GM23338 (cell line): Measurements from ENCODE around the gene AIG1. TPM values are rescaled to one million over a fixed set of nuclear protein-coding genes. Genes with fewer than 3 reads are reported as not detected.

Source experiments
- ATAC-seq: fragments of 200-7000 bp; cut with Tn5 transposase; 3 replicates; pipeline ENCODE4 v1.9.1; 2020
- DNase-seq: peaks from one replicate; pipeline ENCODE4 v3.0.0-alpha.2; 2015; ENCODE audit warnings: low spot score
- H2AFZ ChIP-seq: fragments of 200-600 bp; sonication (generic); 2 replicates; pipeline ENCODE4 v1.8.0; 2016; ENCODE audit warnings: antibody characterized with exemption, mild to moderate bottlenecking, moderate library complexity
- H3F3A ChIP-seq: fragments of 200-600 bp; sonication (generic); replicated peaks from 2 replicates; pipeline ENCODE4 v1.8.0; 2017; ENCODE audit warnings: antibody characterized with exemption, mixed run types, low read depth
- H3K27ac ChIP-seq: fragments of 200-600 bp; sonication (generic); 2 replicates; pipeline ENCODE4 v1.6.1; 2016; ENCODE audit warnings: low read depth
- H3K27me3 ChIP-seq: fragments of 200-600 bp; sonication (generic); 2 replicates; pipeline ENCODE4 v1.8.0; 2016; ENCODE audit warnings: mild to moderate bottlenecking, mixed run types, moderate library complexity; ENCODE audit not compliant: insufficient read depth
- H3K36me3 ChIP-seq: fragments of 200-600 bp; sonication (generic); 2 replicates; pipeline ENCODE4 v1.8.0; 2016; ENCODE audit warnings: mild to moderate bottlenecking; ENCODE audit not compliant: insufficient read depth
- H3K4me1 ChIP-seq: fragments of 200-600 bp; sonication (generic); 2 replicates; pipeline ENCODE4 v1.8.0; 2016; ENCODE audit warnings: mild to moderate bottlenecking, moderate library complexity; ENCODE audit not compliant: insufficient read depth
- H3K4me2 ChIP-seq: fragments of 200-600 bp; sonication (generic); 2 replicates; pipeline ENCODE4 v1.7.1; 2017; ENCODE audit warnings: mixed run types
- H3K4me3 ChIP-seq: fragments of 200-600 bp; sonication (generic); 2 replicates; pipeline ENCODE4 v1.6.1; 2016; ENCODE audit warnings: mixed run types
- H3K79me2 ChIP-seq: fragments of 200-600 bp; sonication (generic); replicated peaks from 2 replicates; pipeline ENCODE4 v1.8.0; 2017; ENCODE audit warnings: mild to moderate bottlenecking; ENCODE audit not compliant: insufficient read depth
- H3K9me2 ChIP-seq: fragments of 200-600 bp; sonication (generic); 2 replicates; pipeline ENCODE4 v1.8.0; 2017; ENCODE audit not compliant: insufficient read depth
- H4K20me1 ChIP-seq: fragments of 200-600 bp; sonication (generic); replicated peaks from 2 replicates; pipeline ENCODE4 v1.8.0; 2017; ENCODE audit warnings: mild to moderate bottlenecking; ENCODE audit not compliant: insufficient read depth
- H3K27ac Mint-ChIP-seq: 2 replicates; pipeline ENCODE4 v1.8.0; 2020; ENCODE audit warnings: inconsistent platforms, mild to moderate bottlenecking, moderate library complexity, mixed read lengths
- H3K27me3 Mint-ChIP-seq: 3 replicates; pipeline ENCODE4 v1.8.0; 2022; ENCODE audit warnings: low read depth, mild to moderate bottlenecking, moderate library complexity, mixed read lengths, inconsistent platforms; ENCODE audit not compliant: insufficient read depth, poor library complexity
- H3K36me3 Mint-ChIP-seq: 3 replicates; pipeline ENCODE4 v1.8.0; 2021; ENCODE audit warnings: low read depth, mild to moderate bottlenecking, inconsistent platforms, moderate library complexity, mixed read lengths
- H3K4me1 Mint-ChIP-seq: 3 replicates; pipeline ENCODE4 v1.8.0; 2020; ENCODE audit warnings: mild to moderate bottlenecking, inconsistent platforms, mixed read lengths
- H3K4me3 Mint-ChIP-seq: 3 replicates; pipeline ENCODE4 v1.8.0; 2021; ENCODE audit warnings: moderate library complexity, mild to moderate bottlenecking, inconsistent platforms, mixed read lengths
- H3K9me3 Mint-ChIP-seq: 3 replicates; pipeline ENCODE4 v1.8.0; 2020; ENCODE audit warnings: moderate library complexity, mild to moderate bottlenecking, inconsistent platforms, mixed read lengths
- CTCF ChIP-seq, 2 experiments: fragments of 200-600 bp in 1 of 2; sonication (generic) in 1 of 2; conservative IDR thresholded peaks; 2 replicates each; pipeline versions ENCODE4 v1.5.1 to v1.6.1; 2016 to 2017; ENCODE audit warnings: antibody characterized with exemption in 2 of 2, low read depth in 2 of 2, mild to moderate bottlenecking in 2 of 2, moderate library complexity in 1 of 2
- ETS1 ChIP-seq: IDR thresholded peaks from 2 replicates; pipeline ENCODE4 v1.6.1; 2016; ENCODE audit warnings: antibody characterized with exemption
- EZH2 ChIP-seq: fragments of 200-600 bp; sonication (generic); IDR thresholded peaks from one replicate; pipeline ENCODE4 v1.8.0; 2017; ENCODE audit warnings: antibody characterized with exemption, mild to moderate bottlenecking, low read depth; ENCODE audit not compliant: unreplicated experiment
- JUNB ChIP-seq: IDR thresholded peaks from one replicate; pipeline ENCODE4 v1.6.1; 2016; ENCODE audit warnings: antibody characterized with exemption; ENCODE audit not compliant: unreplicated experiment
- NANOG ChIP-seq: IDR thresholded peaks from 2 replicates; pipeline ENCODE4 v1.6.1; 2016; ENCODE audit warnings: antibody characterized with exemption, borderline replicate concordance
- POLR2AphosphoS5 ChIP-seq: IDR thresholded peaks from 2 replicates; pipeline ENCODE4 v1.6.1; 2016; ENCODE audit warnings: antibody characterized with exemption, low read depth
- REST ChIP-seq: IDR thresholded peaks from one replicate; pipeline ENCODE4 v1.6.1; 2018; ENCODE audit warnings: antibody characterized with exemption; ENCODE audit not compliant: unreplicated experiment
- STAT1 ChIP-seq: IDR thresholded peaks from one replicate; pipeline ENCODE4 v1.6.1; 2016; ENCODE audit warnings: antibody characterized with exemption; ENCODE audit not compliant: unreplicated experiment
- polyA plus RNA-seq: library from polyadenylated mRNA; unstranded; fragments of >200 nt; fragmentation: Nextera tagmentation; extraction: Ambion mirVana; gene quantifications from 2 replicates; pipeline ENCODE4 v1.2.1, GENCODE V29; 2016
- total RNA-seq: library from RNA; depleted of rRNA; stranded (reverse); fragments of >200 nt; shearing (Covaris generic); gene quantifications from 2 replicates; pipeline ENCODE4 v1.2.3, GENCODE V29; 2014

Gene AIG1
- total and polyA plus RNA-seq, 2 experiments from 2014 or later = 65.2 to 88.4 TPM

- TF ChIP-seq REST = no peak
- TF ChIP-seq STAT1 = no peak
- TF ChIP-seq CTCF (conservative IDR thresholded peaks at IDR 0.05; ENCODE audit: low read depth in 2 of 2) = no peak
- TF ChIP-seq NANOG = no peak
- TF ChIP-seq ETS1 = no peak
Measured at GRCh38 chr6:143223895-143224294, 163.2 kb downstream of the AIG1 start (continued).

GRCh38 chr6:143224516-143224915, 163.8 kb downstream of the AIG1 start:
- H3K4me1 ChIP-seq = peaks cover 31% of the 10 kb centered on the region; the same call in 1 of the 2 replicates
- no peaks in the 10 kb centered on the region for H3K36me3 Mint-ChIP-seq
- no peaks in the 10 kb centered on the region for H3K27me3 ChIP-seq
- H3F3A ChIP-seq = no peaks in the 10 kb centered on the region
- H3K79me2 ChIP-seq = no peaks in the 10 kb centered on the region
- H3K27ac ChIP-seq = no peak overlapping the region
- no peak for DNase-seq
- ATAC-seq = no peak
- no peak overlapping the region for H3K27ac Mint-ChIP-seq
- H3K36me3 ChIP-seq = no peaks in the 10 kb centered on the region
- H3K9me3 Mint-ChIP-seq = no peaks in the 10 kb centered on the region
- no peak overlapping the region for H3K4me3 Mint-ChIP-seq
- H3K27me3 Mint-ChIP-seq = no peaks in the 10 kb centered on the region
- no peak overlapping the region for H3K4me2 ChIP-seq
- peaks cover 29% of the 10 kb centered on the region for H3K4me1 Mint-ChIP-seq
- H2AFZ ChIP-seq = no peak overlapping the region
- H3K9me2 ChIP-seq = peaks cover 6% of the 10 kb centered on the region
- H3K4me3 ChIP-seq = no peak overlapping the region
- no peaks in the 10 kb centered on the region for H4K20me1 ChIP-seq
- TF ChIP-seq CTCF (conservative IDR thresholded peaks at IDR 0.05; ENCODE audit: low read depth in 2 of 2) (no peak), EZH2 (no peak), REST (no peak), POLR2AphosphoS5 (no peak), JUNB (no peak)
